Stimulated activated CD8-positive, alpha-beta memory T cell treated with anti-CD3 and anti-CD28 coated beads, Interleukin-15, amount 100 ng/mL, for 24 hours (primary cell): ENCODE measurements around the gene SPACA7.

ENCODE experiments used
- DNase-seq: peaks from one replicate; pipeline ENCODE4 v3.0.0-alpha.2; 2020; ENCODE audit warnings: low read depth

Gene SPACA7

GRCh38 chr13:112466132-112467058, 90.2 kb downstream of the SPACA7 start:
- DNase-seq: no peak

- DNase-seq: no peak
Measured at GRCh38 chr13:112467236-112467635, 91.1 kb downstream of the SPACA7 start.

GRCh38 chr13:112468069-112468468, 91.9 kb downstream of the SPACA7 start:
- no peak for DNase-seq

- DNase-seq: no peak
Measured at GRCh38 chr13:112469071-112469745, 93.1 kb downstream of the SPACA7 start.

- no peak for DNase-seq
Measured at GRCh38 chr13:112473818-112474217, 97.7 kb downstream of the SPACA7 start.

- no peak for DNase-seq
Measured at GRCh38 chr13:112474869-112475268, 98.7 kb downstream of the SPACA7 start.

GRCh38 chr13:112475889-112476288, 99.7 kb downstream of the SPACA7 start:
- no peak for DNase-seq

- no peak for DNase-seq
Measured at GRCh38 chr13:112477070-112477619, 101.0 kb downstream of the SPACA7 start.

GRCh38 chr13:112479389-112479788, 103.2 kb downstream of the SPACA7 start:
- DNase-seq: no peak

- DNase-seq: no peak
Measured at GRCh38 chr13:112481458-112481857, 105.3 kb downstream of the SPACA7 start.

- no peak for DNase-seq
Measured at GRCh38 chr13:112483299-112483698, 107.1 kb downstream of the SPACA7 start.
